ENCODE results near the gene KIF11.

The KIF11 gene

DNA sequence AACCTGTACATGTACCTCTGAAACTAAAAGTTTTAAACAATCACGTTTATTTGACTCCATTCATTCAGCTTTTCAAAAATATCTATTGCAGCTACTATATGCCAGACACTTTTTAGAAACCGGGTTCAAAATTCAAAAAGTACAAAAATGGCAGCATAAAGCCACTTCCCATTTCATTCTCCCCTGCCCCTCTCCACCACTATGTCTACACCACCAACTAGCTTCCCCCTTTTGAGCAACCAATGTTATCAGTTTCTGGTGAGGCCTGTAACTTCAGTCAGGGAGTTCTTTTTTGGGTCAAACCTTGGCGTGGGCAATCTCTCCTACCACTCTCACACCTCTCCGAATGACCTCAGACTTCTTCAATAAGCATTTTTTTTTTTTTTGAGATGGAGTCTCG, 85.3 kb downstream of the KIF11 start:
- Histone ChIP-seq H3K4me3 (no peak overlapping the region), H3K27ac (no peak overlapping the region)
- no peak for DNase-seq (ENCODE audit: low spot score)
- TF ChIP-seq, protein P1, sequence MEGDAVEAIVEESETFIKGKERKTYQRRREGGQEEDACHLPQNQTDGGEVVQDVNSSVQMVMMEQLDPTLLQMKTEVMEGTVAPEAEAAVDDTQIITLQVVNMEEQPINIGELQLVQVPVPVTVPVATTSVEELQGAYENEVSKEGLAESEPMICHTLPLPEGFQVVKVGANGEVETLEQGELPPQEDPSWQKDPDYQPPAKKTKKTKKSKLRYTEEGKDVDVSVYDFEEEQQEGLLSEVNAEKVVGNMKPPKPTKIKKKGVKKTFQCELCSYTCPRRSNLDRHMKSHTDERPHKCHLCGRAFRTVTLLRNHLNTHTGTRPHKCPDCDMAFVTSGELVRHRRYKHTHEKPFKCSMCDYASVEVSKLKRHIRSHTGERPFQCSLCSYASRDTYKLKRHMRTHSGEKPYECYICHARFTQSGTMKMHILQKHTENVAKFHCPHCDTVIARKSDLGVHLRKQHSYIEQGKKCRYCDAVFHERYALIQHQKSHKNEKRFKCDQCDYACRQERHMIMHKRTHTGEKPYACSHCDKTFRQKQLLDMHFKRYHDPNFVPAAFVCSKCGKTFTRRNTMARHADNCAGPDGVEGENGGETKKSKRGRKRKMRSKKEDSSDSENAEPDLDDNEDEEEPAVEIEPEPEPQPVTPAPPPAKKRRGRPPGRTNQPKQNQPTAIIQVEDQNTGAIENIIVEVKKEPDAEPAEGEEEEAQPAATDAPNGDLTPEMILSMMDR (IDR thresholded peaks at IDR 0.05), result no peak

DNA sequence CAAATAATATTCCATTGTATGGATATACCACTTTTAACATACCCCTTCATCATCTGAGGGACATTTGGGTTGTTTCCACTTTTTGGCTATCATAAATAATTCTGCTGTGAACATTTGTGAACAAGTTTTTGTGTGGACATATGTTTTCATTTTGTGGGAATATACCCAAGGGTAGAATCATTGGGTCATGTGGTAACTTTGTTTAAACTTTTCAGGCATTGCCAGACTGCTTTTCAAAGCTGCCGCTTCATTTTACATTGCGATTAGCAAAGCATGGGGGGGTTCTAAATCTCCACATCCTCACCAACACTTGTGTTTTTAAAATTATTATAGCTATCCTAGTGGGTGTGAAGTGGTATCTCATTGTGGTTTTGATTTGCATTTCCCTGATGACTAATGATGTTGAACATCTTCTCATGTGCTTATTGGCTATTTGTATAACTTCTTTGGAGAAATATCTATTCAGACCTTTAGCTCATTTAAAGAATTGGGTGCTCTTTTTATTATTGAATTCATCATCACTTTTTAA, 88.4 kb downstream of the KIF11 start:
- DNase-seq (ENCODE audit: low spot score), result no peak
- H3K4me3 ChIP-seq, result no peak overlapping the region
- TF ChIP-seq, protein P1 (IDR thresholded peaks at IDR 0.05), result no peak
- H3K27ac ChIP-seq, result no peak overlapping the region

DNA sequence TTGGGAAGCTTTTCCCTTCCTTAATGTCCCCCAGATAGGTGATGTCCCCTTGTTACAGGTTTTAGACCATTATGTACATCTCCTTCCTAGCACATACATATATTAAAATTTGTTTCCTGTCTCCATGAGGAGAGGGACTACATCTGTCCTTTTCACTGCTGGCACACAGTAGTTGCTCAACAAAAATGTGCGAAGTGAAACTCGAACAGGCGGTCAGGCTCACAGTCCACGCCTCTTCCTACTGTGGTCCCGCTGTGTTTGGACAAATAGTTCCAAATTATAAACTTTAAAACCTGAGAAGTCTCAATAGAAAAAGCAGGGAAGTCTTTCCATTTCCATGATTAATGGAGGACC, 95.6 kb downstream of the KIF11 start:
- TF ChIP-seq, protein P1 (IDR thresholded peaks at IDR 0.05), result no peak
- Histone ChIP-seq H3K27ac (no peak overlapping the region), H3K4me3 (peak overlapping the region; percentile 82)
- no peak for DNase-seq (ENCODE audit: low spot score)

DNA sequence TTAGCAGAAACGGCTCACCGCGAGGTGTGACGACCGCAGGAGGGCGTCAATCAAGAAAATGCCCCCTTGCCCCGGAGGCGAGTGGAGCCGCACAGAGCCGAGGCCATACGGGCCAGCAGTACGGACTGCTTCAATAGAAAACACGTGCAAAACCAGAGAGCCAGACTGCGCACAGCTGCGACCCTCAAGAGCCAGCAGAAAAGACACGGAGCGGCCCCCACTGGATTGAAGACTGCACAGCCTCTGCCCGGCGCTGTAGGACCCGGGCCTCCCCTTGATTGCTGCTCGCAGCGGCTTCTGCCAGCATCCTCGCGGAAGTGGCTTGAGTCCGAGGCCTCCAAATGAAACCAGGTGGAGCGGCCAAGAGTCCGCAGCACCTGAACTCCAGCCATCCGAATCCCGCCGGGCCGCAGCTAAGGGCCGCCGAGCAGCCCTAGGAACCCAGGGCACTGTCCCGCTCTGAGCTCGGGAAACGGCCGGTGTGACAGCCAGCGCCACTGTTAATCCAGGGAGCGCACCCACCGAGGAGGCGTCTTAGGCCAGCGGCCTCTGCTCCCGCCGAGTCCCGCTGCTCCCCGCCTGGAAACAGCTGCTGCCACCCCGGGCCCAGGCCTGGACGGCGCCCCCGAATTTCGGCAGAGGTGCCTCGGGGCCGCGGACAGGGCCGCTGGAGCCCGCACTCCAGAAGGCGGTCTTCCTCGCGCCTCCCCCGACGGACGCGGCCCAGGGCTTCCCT, 96.2 kb downstream of the KIF11 start:
- DNase-seq (ENCODE audit: low spot score), result peak; percentile 74
- TF ChIP-seq, protein P1 (IDR thresholded peaks at IDR 0.05), result no peak
- peak overlapping the region in 1 of 2 donors; percentile 51 for H3K27ac ChIP-seq
- peak overlapping the region; percentile 82 for H3K4me3 ChIP-seq

DNA sequence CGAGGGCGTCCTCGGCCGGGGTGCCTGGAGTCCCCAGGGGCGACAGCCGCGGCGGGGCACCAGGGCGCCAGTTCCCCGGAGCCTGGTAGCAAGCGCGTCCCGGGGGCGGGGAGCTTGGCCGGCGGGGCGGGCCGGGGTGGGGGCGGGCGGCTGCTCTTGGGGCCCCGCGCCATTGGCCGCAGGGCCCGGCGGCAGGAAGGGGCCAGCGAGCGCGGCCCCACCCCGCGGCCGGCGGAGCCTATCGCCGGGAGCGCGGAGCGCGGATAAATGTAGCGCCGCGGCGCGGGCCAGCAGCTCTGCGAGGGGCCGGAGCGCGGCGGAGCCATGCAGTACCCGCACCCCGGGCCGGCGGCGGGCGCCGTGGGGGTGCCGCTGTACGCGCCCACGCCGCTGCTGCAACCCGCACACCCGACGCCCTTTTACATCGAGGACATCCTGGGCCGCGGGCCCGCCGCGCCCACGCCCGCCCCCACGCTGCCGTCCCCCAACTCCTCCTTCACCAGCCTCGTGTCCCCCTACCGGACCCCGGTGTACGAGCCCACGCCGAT, 96.8 kb downstream of the KIF11 start, which contains the start of gene HHEX:
HHEX (plus strand) TSS at position 293 of the 548 bp plus-strand sequence; CDS start at position 325, 32 bp downstream.
- peak within 1 kb of the TSS; percentile 82 for H3K4me3 ChIP-seq
- DNase-seq (ENCODE audit: low spot score), result no peak
- peak within 1 kb of the TSS; percentile 43 to 91 for H3K27ac ChIP-seq
- TF ChIP-seq, protein P1 (IDR thresholded peaks at IDR 0.05), result no peak

DNA sequence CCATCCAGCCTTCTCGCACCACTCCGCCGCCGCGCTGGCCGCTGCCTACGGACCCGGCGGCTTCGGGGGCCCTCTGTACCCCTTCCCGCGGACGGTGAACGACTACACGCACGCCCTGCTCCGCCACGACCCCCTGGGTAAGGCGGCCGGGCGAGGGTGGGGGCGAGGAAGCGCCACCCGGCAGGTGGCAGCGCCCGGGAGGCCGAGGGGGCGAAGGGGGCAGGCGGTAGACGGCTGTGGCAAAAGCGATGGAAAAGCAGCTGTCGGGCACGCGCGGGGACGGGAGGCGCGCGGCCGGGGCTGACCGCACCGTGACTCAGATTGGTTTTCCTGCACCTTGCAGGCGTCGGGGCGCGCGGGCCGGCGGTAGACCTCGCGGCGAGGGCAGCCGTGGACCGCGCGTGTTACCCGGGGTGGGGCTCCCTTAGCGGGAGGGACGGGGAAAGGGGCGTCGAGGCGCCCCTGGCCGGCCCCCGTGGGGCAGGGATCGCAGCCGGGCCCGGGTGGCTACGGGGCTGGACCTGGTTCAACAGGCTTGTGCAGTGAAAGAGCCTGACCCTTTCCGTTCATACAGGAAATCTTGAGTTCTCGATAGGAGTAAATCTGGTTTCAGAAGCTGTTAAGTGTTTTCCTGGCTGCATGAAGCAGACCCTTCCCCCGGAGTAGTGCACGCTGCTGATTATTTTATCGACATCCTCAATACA, 97.4 kb downstream of the KIF11 start:
- TF ChIP-seq, protein P1 (IDR thresholded peaks at IDR 0.05), result no peak
- Histone ChIP-seq H3K27ac (peak overlapping the region; percentile 43 to 91), H3K4me3 (peak overlapping the region; percentile 82)
- no peak for DNase-seq (ENCODE audit: low spot score)
